GM12878 (cell line): ENCODE results near the gene ADAM30. TPM values are rescaled to one million over a fixed set of nuclear protein-coding genes. Genes with fewer than 3 reads are reported as not detected.

Experiments
- ATAC-seq: fragments of 200-7000 bp; cut with Tn5 transposase; 3 replicates; pipeline ENCODE4 v1.9.1; 2020; ENCODE audit warnings: mild to moderate bottlenecking, moderate library complexity
- BruUV-seq: library from RNA; stranded (reverse); fragments of 400-500 nt; replicated peaks from 2 replicates; lab custom pipeline; 2021; lab: Mats Ljungman, UMichigan
- CTCF ChIA-PET: fragments of 300-600 bp; sonication (Branson Sonifier 250); formaldehyde crosslinking; extraction: SDS; loops from one replicate; lab custom pipeline; 2021; ENCODE audit warnings: inconsistent platforms; lab: Yijun Ruan, JAX
- POLR2A ChIA-PET: fragments of 350-600 bp; formaldehyde crosslinking; extraction: SDS; loops from one replicate; lab custom pipeline; 2021; ENCODE audit warnings: inconsistent platforms; lab: Charles Lee
- RAD21 ChIA-PET: fragments of 300-600 bp; sonication (Branson Sonifier 250); formaldehyde crosslinking; loops from one replicate; lab custom pipeline; 2023; ENCODE audit warnings: antibody characterized with exemption; ENCODE audit not compliant: unreplicated experiment; lab: Charles Lee
- SMC1A ChIA-PET: fragments of 300-600 bp; sonication (Branson Sonifier 250); formaldehyde crosslinking; loops from one replicate; lab custom pipeline; 2023; ENCODE audit not compliant: unreplicated experiment, uncharacterized antibody; lab: Charles Lee
- DNase-seq: peaks from one replicate; pipeline ENCODE4 v3.0.0-alpha.2; 2011; ENCODE audit warnings: low read depth, low spot score
- FAIRE-seq: peaks from 3 replicates; lab custom pipeline; 2011; peaks lifted over from hg19 to GRCh38; lab: Jason Lieb, UNC
- H2AFZ ChIP-seq: 2 replicates; pipeline ENCODE4 v1.6.0; 2011; ENCODE audit warnings: low read depth, low read length, control low read depth; ENCODE audit not compliant: control insufficient read depth
- H3K27ac ChIP-seq: 2 replicates; pipeline ENCODE4 v1.5.1; 2011; ENCODE audit warnings: control low read depth; ENCODE audit not compliant: control insufficient read depth, insufficient read depth
- H3K27me3 ChIP-seq, 2 experiments: replicated peaks in 1 of 2; 2 replicates each; pipeline versions ENCODE4 v1.6.0 to v1.6.1; 2011; ENCODE audit warnings: low read length in 1 of 2; ENCODE audit not compliant: control insufficient read depth in 2 of 2, insufficient read depth in 2 of 2
- H3K36me3 ChIP-seq, 2 experiments: 2 replicates each; pipeline ENCODE4 v1.5.1; 2011; ENCODE audit warnings: low read length in 1 of 2; ENCODE audit not compliant: control insufficient read depth in 2 of 2, insufficient read depth in 2 of 2
- H3K4me1 ChIP-seq: 2 replicates; pipeline ENCODE4 v1.6.1; 2011; ENCODE audit warnings: mild to moderate bottlenecking, low read length, moderate library complexity, mixed read lengths; ENCODE audit not compliant: control insufficient read depth, insufficient read depth
- H3K4me2 ChIP-seq: 2 replicates; pipeline ENCODE4 v1.6.0; 2011; ENCODE audit warnings: control low read depth; ENCODE audit not compliant: control insufficient read depth, insufficient read depth
- H3K4me3 ChIP-seq: fragments of 200-600 bp; sonication (generic); 2 replicates; pipeline ENCODE4 v1.5.1; 2016
- H3K79me2 ChIP-seq: 2 replicates; pipeline ENCODE4 v1.6.0; 2011; ENCODE audit warnings: low read length; ENCODE audit not compliant: control insufficient read depth, insufficient read depth
- H3K9ac ChIP-seq: 2 replicates; pipeline ENCODE4 v1.8.0; 2011; ENCODE audit warnings: low read length, control low read depth, mixed read lengths; ENCODE audit not compliant: control insufficient read depth, insufficient read depth
- H3K9me3 ChIP-seq: replicated peaks from 3 replicates; pipeline ENCODE4 v1.5.1; 2011; ENCODE audit warnings: mild to moderate bottlenecking, low read length; ENCODE audit not compliant: control insufficient read depth, insufficient read depth
- H4K20me1 ChIP-seq: 2 replicates; pipeline ENCODE4 v1.6.0; 2011; ENCODE audit not compliant: control insufficient read depth, insufficient read depth
- EZH2 ChIP-seq: IDR thresholded peaks from 2 replicates; pipeline ENCODE4 v1.6.1; 2012; ENCODE audit warnings: low read depth, mild to moderate bottlenecking, control low read depth, inconsistent platforms, low read length, borderline replicate concordance; ENCODE audit not compliant: control insufficient read depth
- NBN ChIP-seq: fragments of 450-650 bp; IDR thresholded peaks from 2 replicates; pipeline ENCODE4 v1.6.1; 2016
- NFXL1 ChIP-seq: fragments of 450-650 bp; IDR thresholded peaks from 2 replicates; pipeline ENCODE4 v1.6.1; 2017; ENCODE audit warnings: antibody characterized with exemption, mild to moderate bottlenecking, borderline replicate concordance
- NFYA ChIP-seq: IDR thresholded peaks from 2 replicates; pipeline ENCODE4 v1.6.1; 2011; ENCODE audit warnings: low read depth, mild to moderate bottlenecking, low read length, improper control_type of control experiment, borderline replicate concordance
- NRF1 ChIP-seq: conservative IDR thresholded peaks from 2 replicates; pipeline ENCODE4 v1.6.1; 2011; ENCODE audit warnings: mild to moderate bottlenecking, low read depth, low read length, improper control_type of control experiment
- RUNX3 ChIP-seq: IDR thresholded peaks from 2 replicates; pipeline ENCODE4 v1.6.1; 2012; ENCODE audit warnings: low read length, inconsistent platforms
- SMAD5 ChIP-seq: IDR thresholded peaks from 2 replicates; pipeline ENCODE4 v1.6.1; 2016; ENCODE audit warnings: antibody characterized with exemption, low read depth
- TARDBP ChIP-seq: IDR thresholded peaks from 2 replicates; pipeline ENCODE4 v1.6.1; 2016; ENCODE audit warnings: borderline replicate concordance
- TCF3 ChIP-seq: IDR thresholded peaks from 2 replicates; pipeline ENCODE4 v1.6.1; 2012; ENCODE audit warnings: low read depth, mild to moderate bottlenecking, low read length, borderline replicate concordance; ENCODE audit not compliant: insufficient read depth
- ZNF24 ChIP-seq: fragments of 450-650 bp; IDR thresholded peaks from 2 replicates; pipeline ENCODE4 v1.6.1; 2017; ENCODE audit warnings: antibody characterized with exemption, mild to moderate bottlenecking
- WGBS: methylation state at CpG from one replicate; pipeline ENCODE4 v1.1.6; 2016; ENCODE audit warnings: low lambda C conversion rate; ENCODE audit not compliant: insufficient replicate concordance, insufficient coverage; ENCODE audit errors: missing lambda C conversion rate; 5-methylcytosine and 5-hydroxymethylcytosine counted together
- in situ Hi-C: fragments of 300-500 bp; cut with MboI; formaldehyde crosslinking; loops from 9 replicates; pipeline ENCODE4 v1.14.3; 2018; ENCODE audit warnings: mixed read lengths
- intact Hi-C: fragments of 100-400 bp; cut with micrococcal nuclease; formaldehyde crosslinking; loops from one replicate; pipeline ENCODE4 v1.14.2; 2022; ENCODE audit not compliant: unreplicated experiment
- polyA plus RNA-seq, 11 experiments: library from polyadenylated mRNA; depleted of rRNA in 4 of 11; unstranded in 6 of 11; stranded (reverse) in 5 of 11; fragments of >200 nt; fragmentation: Nextera tagmentation in 4 of 11; fragmentation: Illumina TruSeq in 1 of 11; extraction: Ambion mirVana in 4 of 11; extraction: Trizol in 1 of 11; gene quantifications; 1 replicate in 1 of 11; 2 replicates in 10 of 11; pipeline versions ENCODE4 v1.2.1 to v1.2.3, GENCODE V29; 2011 to 2016; ENCODE audit warnings: inconsistent platforms in 2 of 11, missing spikeins in 2 of 11, low read depth in 1 of 11
- total RNA-seq, 4 experiments: library from RNA; depleted of rRNA in 3 of 4; stranded (reverse); fragments of >200 nt in 3 of 4; fragmentation: Illumina TruSeq in 1 of 4; extraction: Trizol in 1 of 4; gene quantifications; 2 replicates each; pipeline versions ENCODE4 v1.2.1 to v1.2.3, GENCODE V29; 2013 to 2021
- TF ChIP-seq, protein P1 (sequence below): fragments of 450-650 bp; IDR thresholded peaks from 2 replicates; pipeline ENCODE4 v1.6.1; 2016; ENCODE audit warnings: mild to moderate bottlenecking
- TF ChIP-seq, protein P2 (sequence below): fragments of 450-650 bp; IDR thresholded peaks from 2 replicates; pipeline ENCODE4 v1.6.1; 2017; ENCODE audit warnings: antibody characterized with exemption, mild to moderate bottlenecking, moderate library complexity
- TF ChIP-seq, protein P3 (sequence below): fragments of 450-650 bp; IDR thresholded peaks from 2 replicates; pipeline ENCODE4 v1.6.1; 2017; ENCODE audit warnings: mild to moderate bottlenecking, moderate library complexity

ADAM30 gene
- total and polyA plus RNA-seq, 10 of the 15 experiments (the other 5 are each of a cell fraction or from before 2014, with no cell fraction given): not detected

DNA sequence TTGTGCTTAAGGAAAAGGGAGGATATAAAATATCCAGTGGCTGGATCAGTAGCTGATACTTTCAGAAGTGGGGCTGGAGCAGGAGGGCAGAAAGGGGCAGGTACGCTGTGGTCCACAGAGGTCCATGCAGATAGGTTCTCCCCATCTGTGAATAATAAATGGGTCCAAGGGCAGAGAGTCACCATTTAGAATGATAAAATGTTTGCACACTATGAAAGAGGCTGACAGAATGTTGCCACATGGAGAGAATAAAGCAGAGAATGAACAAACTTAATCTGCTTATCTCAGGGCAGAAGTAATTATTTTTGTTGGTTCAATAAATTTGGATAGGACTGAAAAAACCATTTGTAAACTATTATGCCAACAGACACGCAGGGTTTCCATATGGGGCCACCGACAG, 16.6 kb upstream of the ADAM30 start:
- Histone ChIP-seq H3K27me3 (no peaks in the 10 kb centered on the region; a peak in 2 of 4 replicates), H3K27ac (no peak overlapping the region), H3K79me2 (no peaks in the 10 kb centered on the region), H2AFZ (no peak overlapping the region), H3K9me3 (no peaks in the 10 kb centered on the region; the same call in 2 of the 3 replicates), H3K4me1 (no peaks in the 10 kb centered on the region), H3K4me2 (no peak overlapping the region), H3K4me3 (no peak overlapping the region), H3K9ac (no peak overlapping the region), H4K20me1 (no peaks in the 10 kb centered on the region), H3K36me3 (no peaks in the 10 kb centered on the region)
- RAD21 ChIA-PET: no interaction called here
- POLR2A ChIA-PET: no interaction called here
- no peak for FAIRE-seq
- ATAC-seq: no peak
- DNase-seq: no peak
- no TSS peak for BruUV-seq
- SMC1A ChIA-PET: no interaction called here
- CTCF ChIA-PET: no interaction called here
- WGBS: 84% methylated on average over 3 of the region's 3 CpGs
- intact Hi-C loops: no loop called here
- in situ Hi-C loops: no loop called here
- TF ChIP-seq NFYA (no peak), EZH2 (no peak), ZNF24 (no peak), TARDBP (no peak), NRF1 (no peak), NFXL1 (no peak), SMAD5 (no peak), TCF3 (no peak), RUNX3 (no peak), NBN (no peak)
- TF ChIP-seq, protein P1, sequence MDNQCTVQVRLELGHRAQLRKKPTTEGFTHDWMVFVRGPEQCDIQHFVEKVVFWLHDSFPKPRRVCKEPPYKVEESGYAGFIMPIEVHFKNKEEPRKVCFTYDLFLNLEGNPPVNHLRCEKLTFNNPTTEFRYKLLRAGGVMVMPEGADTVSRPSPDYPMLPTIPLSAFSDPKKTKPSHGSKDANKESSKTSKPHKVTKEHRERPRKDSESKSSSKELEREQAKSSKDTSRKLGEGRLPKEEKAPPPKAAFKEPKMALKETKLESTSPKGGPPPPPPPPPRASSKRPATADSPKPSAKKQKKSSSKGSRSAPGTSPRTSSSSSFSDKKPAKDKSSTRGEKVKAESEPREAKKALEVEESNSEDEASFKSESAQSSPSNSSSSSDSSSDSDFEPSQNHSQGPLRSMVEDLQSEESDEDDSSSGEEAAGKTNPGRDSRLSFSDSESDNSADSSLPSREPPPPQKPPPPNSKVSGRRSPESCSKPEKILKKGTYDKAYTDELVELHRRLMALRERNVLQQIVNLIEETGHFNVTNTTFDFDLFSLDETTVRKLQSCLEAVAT: no peak
- TF ChIP-seq, protein P2, sequence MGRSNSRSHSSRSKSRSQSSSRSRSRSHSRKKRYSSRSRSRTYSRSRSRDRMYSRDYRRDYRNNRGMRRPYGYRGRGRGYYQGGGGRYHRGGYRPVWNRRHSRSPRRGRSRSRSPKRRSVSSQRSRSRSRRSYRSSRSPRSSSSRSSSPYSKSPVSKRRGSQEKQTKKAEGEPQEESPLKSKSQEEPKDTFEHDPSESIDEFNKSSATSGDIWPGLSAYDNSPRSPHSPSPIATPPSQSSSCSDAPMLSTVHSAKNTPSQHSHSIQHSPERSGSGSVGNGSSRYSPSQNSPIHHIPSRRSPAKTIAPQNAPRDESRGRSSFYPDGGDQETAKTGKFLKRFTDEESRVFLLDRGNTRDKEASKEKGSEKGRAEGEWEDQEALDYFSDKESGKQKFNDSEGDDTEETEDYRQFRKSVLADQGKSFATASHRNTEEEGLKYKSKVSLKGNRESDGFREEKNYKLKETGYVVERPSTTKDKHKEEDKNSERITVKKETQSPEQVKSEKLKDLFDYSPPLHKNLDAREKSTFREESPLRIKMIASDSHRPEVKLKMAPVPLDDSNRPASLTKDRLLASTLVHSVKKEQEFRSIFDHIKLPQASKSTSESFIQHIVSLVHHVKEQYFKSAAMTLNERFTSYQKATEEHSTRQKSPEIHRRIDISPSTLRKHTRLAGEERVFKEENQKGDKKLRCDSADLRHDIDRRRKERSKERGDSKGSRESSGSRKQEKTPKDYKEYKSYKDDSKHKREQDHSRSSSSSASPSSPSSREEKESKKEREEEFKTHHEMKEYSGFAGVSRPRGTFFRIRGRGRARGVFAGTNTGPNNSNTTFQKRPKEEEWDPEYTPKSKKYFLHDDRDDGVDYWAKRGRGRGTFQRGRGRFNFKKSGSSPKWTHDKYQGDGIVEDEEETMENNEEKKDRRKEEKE: no peak
- TF ChIP-seq, protein P3, sequence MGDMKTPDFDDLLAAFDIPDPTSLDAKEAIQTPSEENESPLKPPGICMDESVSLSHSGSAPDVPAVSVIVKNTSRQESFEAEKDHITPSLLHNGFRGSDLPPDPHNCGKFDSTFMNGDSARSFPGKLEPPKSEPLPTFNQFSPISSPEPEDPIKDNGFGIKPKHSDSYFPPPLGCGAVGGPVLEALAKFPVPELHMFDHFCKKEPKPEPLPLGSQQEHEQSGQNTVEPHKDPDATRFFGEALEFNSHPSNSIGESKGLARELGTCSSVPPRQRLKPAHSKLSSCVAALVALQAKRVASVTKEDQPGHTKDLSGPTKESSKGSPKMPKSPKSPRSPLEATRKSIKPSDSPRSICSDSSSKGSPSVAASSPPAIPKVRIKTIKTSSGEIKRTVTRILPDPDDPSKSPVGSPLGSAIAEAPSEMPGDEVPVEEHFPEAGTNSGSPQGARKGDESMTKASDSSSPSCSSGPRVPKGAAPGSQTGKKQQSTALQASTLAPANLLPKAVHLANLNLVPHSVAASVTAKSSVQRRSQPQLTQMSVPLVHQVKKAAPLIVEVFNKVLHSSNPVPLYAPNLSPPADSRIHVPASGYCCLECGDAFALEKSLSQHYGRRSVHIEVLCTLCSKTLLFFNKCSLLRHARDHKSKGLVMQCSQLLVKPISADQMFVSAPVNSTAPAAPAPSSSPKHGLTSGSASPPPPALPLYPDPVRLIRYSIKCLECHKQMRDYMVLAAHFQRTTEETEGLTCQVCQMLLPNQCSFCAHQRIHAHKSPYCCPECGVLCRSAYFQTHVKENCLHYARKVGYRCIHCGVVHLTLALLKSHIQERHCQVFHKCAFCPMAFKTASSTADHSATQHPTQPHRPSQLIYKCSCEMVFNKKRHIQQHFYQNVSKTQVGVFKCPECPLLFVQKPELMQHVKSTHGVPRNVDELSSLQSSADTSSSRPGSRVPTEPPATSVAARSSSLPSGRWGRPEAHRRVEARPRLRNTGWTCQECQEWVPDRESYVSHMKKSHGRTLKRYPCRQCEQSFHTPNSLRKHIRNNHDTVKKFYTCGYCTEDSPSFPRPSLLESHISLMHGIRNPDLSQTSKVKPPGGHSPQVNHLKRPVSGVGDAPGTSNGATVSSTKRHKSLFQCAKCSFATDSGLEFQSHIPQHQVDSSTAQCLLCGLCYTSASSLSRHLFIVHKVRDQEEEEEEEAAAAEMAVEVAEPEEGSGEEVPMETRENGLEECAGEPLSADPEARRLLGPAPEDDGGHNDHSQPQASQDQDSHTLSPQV: no peak
